KMS-11 (cell line): Measurements from ENCODE around the gene SELENOW.

Experiments
- H2AFZ ChIP-seq: fragments of 200-600 bp; sonication (generic); 2 replicates; pipeline ENCODE4 v1.6.1; 2016; ENCODE audit warnings: antibody characterized with exemption, mixed run types, low read depth
- H3K27ac ChIP-seq: fragments of 200-600 bp; sonication (generic); 2 replicates; pipeline ENCODE4 v1.6.1; 2016; ENCODE audit warnings: mild to moderate bottlenecking, mixed run types
- H3K27me3 ChIP-seq: fragments of 200-600 bp; sonication (generic); 2 replicates; pipeline ENCODE4 v1.6.1; 2017; ENCODE audit warnings: mild to moderate bottlenecking, low read depth, mixed run types, moderate library complexity; ENCODE audit not compliant: insufficient read depth
- H3K36me3 ChIP-seq: fragments of 200-600 bp; sonication (generic); 2 replicates; pipeline ENCODE4 v1.6.1; 2017; ENCODE audit warnings: mild to moderate bottlenecking, mixed run types; ENCODE audit not compliant: insufficient read depth
- H3K4me1 ChIP-seq: fragments of 200-600 bp; sonication (generic); 2 replicates; pipeline ENCODE4 v1.6.1; 2016; ENCODE audit warnings: mild to moderate bottlenecking, low read depth, mixed run types; ENCODE audit not compliant: poor library complexity, severe bottlenecking
- H3K4me2 ChIP-seq: fragments of 200-600 bp; sonication (generic); 2 replicates; pipeline ENCODE4 v1.7.0; 2016; ENCODE audit warnings: mild to moderate bottlenecking, mixed run types
- H3K4me3 ChIP-seq: fragments of 200-600 bp; sonication (generic); IDR thresholded peaks from 2 replicates; pipeline ENCODE4 v1.6.1; 2017; ENCODE audit warnings: low read depth, low read length, mixed read lengths; ENCODE audit not compliant: insufficient read depth
- H3K79me2 ChIP-seq: fragments of 200-600 bp; sonication (generic); 2 replicates; pipeline ENCODE4 v1.6.1; 2016; ENCODE audit warnings: low read depth, mixed run types; ENCODE audit not compliant: insufficient read depth
- H3K9ac ChIP-seq: fragments of 200-600 bp; sonication (generic); 2 replicates; pipeline ENCODE4 v1.6.1; 2016; ENCODE audit warnings: mild to moderate bottlenecking, mixed run types
- H4K20me1 ChIP-seq: fragments of 200-600 bp; sonication (generic); 2 replicates; pipeline ENCODE4 v1.6.1; 2016; ENCODE audit warnings: mild to moderate bottlenecking, mixed run types; ENCODE audit not compliant: insufficient read depth
- CTCF ChIP-seq: fragments of 200-600 bp; sonication (generic); conservative IDR thresholded peaks from 2 replicates; pipeline ENCODE4 v1.6.1; 2017; ENCODE audit warnings: low read depth, mild to moderate bottlenecking, antibody characterized with exemption, low read length, moderate library complexity, mixed read lengths

The SELENOW gene

GRCh38 chr19:47752440-47753211 lies 25.9 kb upstream of the SELENOW start:
- Histone ChIP-seq H3K4me3 (no peak overlapping the region), H3K4me2 (no peak overlapping the region), H3K4me1 (no peaks in the 10 kb centered on the region), H3K27me3 (no peaks in the 10 kb centered on the region), H3K9ac (no peak overlapping the region), H3K36me3 (peaks cover 25% of the 10 kb centered on the region; the same call in 1 of the 2 replicates), H4K20me1 (no peaks in the 10 kb centered on the region), H2AFZ (no peak overlapping the region), H3K79me2 (peaks cover 20% of the 10 kb centered on the region; the same call in 1 of the 2 replicates), H3K27ac (no peak overlapping the region)
- no peak for TF ChIP-seq CTCF

GRCh38 chr19:47754206-47755064 lies 24.1 kb upstream of the SELENOW start:
- Histone ChIP-seq H3K27ac (no peak overlapping the region), H3K9ac (no peak overlapping the region), H3K27me3 (no peaks in the 10 kb centered on the region), H3K4me1 (no peaks in the 10 kb centered on the region), H3K4me2 (no peak overlapping the region), H3K36me3 (peaks cover 17% of the 10 kb centered on the region; the same call in 1 of the 2 replicates), H3K4me3 (no peak overlapping the region), H2AFZ (no peak overlapping the region), H3K79me2 (peaks cover 5% of the 10 kb centered on the region; the same call in 1 of the 2 replicates), H4K20me1 (no peaks in the 10 kb centered on the region)
- TF ChIP-seq CTCF, result no peak

GRCh38 chr19:47755065-47755761 lies 23.3 kb upstream of the SELENOW start:
- H3K4me2 ChIP-seq, result no peak overlapping the region
- H3K79me2 ChIP-seq, result no peaks in the 10 kb centered on the region; the same call in 1 of the 2 replicates
- H3K27ac ChIP-seq, result no peak overlapping the region
- H2AFZ ChIP-seq, result no peak overlapping the region
- H3K9ac ChIP-seq, result no peak overlapping the region
- no peaks in the 10 kb centered on the region for H3K27me3 ChIP-seq
- TF ChIP-seq CTCF, result no peak
- no peaks in the 10 kb centered on the region for H3K4me1 ChIP-seq
- peaks cover 17% of the 10 kb centered on the region; the same call in 1 of the 2 replicates for H3K36me3 ChIP-seq
- no peaks in the 10 kb centered on the region for H4K20me1 ChIP-seq
- no peak overlapping the region for H3K4me3 ChIP-seq

GRCh38 chr19:47755762-47756626 lies 22.5 kb upstream of the SELENOW start:
- no peak overlapping the region for H3K27ac ChIP-seq
- H3K4me1 ChIP-seq, result no peaks in the 10 kb centered on the region
- H3K79me2 ChIP-seq, result no peaks in the 10 kb centered on the region
- H3K4me3 ChIP-seq, result no peak overlapping the region
- peaks cover 17% of the 10 kb centered on the region; the same call in 1 of the 2 replicates for H3K36me3 ChIP-seq
- TF ChIP-seq CTCF, result no peak
- no peak overlapping the region for H3K9ac ChIP-seq
- no peak overlapping the region for H3K4me2 ChIP-seq
- H2AFZ ChIP-seq, result no peak overlapping the region
- no peaks in the 10 kb centered on the region for H3K27me3 ChIP-seq
- H4K20me1 ChIP-seq, result no peaks in the 10 kb centered on the region
